Cerebellar nuclear complex (tissue), 1 donor: ENCODE measurements around the gene CST1.

Source experiments
- DNase-seq, 2 experiments: peaks; one replicate each; lab custom pipeline; 2025; lab: John Stamatoyannopoulos, UW

Gene CST1

GRCh38 chr20:23705895-23706294, 44.8 kb downstream of the CST1 start:
- DNase-seq = no peak

GRCh38 chr20:23702021-23702420, 48.7 kb downstream of the CST1 start:
- no peak for DNase-seq

- no peak for DNase-seq
These were observed 49.8 kb downstream of the CST1 start for GRCh38 chr20:23700931-23701330.

GRCh38 chr20:23697947-23698346, 52.8 kb downstream of the CST1 start:
- DNase-seq = no peak
